IPS DF 6.9 (cell line): ENCODE data around the gene COASY.
A peak's percentile ranks its signal among the peaks of the same experiment; 100 is the strongest.
"Not testable (repeated sequence)": the region's sequence is repeated elsewhere in the genome, so short reads cannot be mapped to it uniquely, and the experiment has no call there.

Experiments used
- DNase-seq: peaks from one replicate; pipeline ENCODE4 v3.0.0-alpha.2; 2013; ENCODE audit warnings: low read depth, low spot score
- H3K27ac ChIP-seq: one replicate; pipeline ENCODE4 v1.5.1; 2013; ENCODE audit warnings: low read length, control low read depth
- H3K27me3 ChIP-seq: 2 replicates; pipeline ENCODE4 v1.6.1; 2013; ENCODE audit warnings: mild to moderate bottlenecking, low read length; ENCODE audit not compliant: control insufficient read depth, insufficient read depth
- H3K36me3 ChIP-seq: 2 replicates; pipeline ENCODE4 v1.6.1; 2013; ENCODE audit warnings: low read length; ENCODE audit not compliant: control insufficient read depth, insufficient read depth
- H3K4me1 ChIP-seq: 2 replicates; pipeline ENCODE4 v1.6.1; 2013; ENCODE audit warnings: low read length; ENCODE audit not compliant: control insufficient read depth, insufficient read depth
- H3K4me3 ChIP-seq: 2 replicates; pipeline ENCODE4 v1.5.1; 2013; ENCODE audit warnings: mild to moderate bottlenecking, low read length
- H3K9me3 ChIP-seq: 2 replicates; pipeline ENCODE4 v1.6.1; 2013; ENCODE audit warnings: low read length, inconsistent platforms; ENCODE audit not compliant: control insufficient read depth, insufficient read depth
- WGBS: extraction: QIAGEN DNeasy Blood & Tissue Kit; methylation state at CpG from one replicate; pipeline ENCODE4 v1.1.7; 2013; ENCODE audit warnings: mixed read lengths, missing lambda C conversion rate; ENCODE audit not compliant: insufficient read length, insufficient coverage; 5-methylcytosine and 5-hydroxymethylcytosine counted together

The COASY gene

DNA sequence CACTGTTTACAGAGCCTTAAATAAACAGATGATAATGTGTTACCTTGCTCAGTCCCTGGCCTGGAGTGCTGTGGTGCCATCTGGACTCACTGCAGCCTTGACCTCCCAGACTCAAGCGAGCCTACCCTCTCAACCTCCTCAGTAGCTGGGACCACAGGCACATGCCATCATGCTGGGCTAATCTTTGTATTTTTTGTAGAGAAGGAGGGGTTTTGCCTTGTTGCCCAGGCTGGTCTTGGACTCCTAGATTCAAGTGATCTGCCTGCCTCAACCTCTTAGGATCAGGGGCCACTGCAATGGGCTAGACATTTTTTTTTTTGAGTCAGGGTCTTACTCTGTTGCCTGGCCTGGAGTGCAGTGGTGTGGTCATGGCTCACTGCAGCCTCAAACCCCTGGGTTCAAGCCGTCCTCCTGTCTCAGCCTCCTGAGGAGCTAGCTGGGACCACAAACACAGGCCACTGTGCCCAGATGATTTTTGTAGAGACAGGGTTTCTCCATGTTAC, 30.9 kb upstream of the COASY start:
- no peak for DNase-seq
- no peaks in the 10 kb centered on the region for H3K27me3 ChIP-seq
- H3K4me3 ChIP-seq: no peak overlapping the region
- H3K36me3 ChIP-seq: no peaks in the 10 kb centered on the region
- H3K9me3 ChIP-seq: no peaks in the 10 kb centered on the region
- H3K27ac ChIP-seq: no peak overlapping the region
- WGBS: no CpG with 5 or more reads among the region's 2 CpGs
- H3K4me1 ChIP-seq: peaks cover 3% of the 10 kb centered on the region

DNA sequence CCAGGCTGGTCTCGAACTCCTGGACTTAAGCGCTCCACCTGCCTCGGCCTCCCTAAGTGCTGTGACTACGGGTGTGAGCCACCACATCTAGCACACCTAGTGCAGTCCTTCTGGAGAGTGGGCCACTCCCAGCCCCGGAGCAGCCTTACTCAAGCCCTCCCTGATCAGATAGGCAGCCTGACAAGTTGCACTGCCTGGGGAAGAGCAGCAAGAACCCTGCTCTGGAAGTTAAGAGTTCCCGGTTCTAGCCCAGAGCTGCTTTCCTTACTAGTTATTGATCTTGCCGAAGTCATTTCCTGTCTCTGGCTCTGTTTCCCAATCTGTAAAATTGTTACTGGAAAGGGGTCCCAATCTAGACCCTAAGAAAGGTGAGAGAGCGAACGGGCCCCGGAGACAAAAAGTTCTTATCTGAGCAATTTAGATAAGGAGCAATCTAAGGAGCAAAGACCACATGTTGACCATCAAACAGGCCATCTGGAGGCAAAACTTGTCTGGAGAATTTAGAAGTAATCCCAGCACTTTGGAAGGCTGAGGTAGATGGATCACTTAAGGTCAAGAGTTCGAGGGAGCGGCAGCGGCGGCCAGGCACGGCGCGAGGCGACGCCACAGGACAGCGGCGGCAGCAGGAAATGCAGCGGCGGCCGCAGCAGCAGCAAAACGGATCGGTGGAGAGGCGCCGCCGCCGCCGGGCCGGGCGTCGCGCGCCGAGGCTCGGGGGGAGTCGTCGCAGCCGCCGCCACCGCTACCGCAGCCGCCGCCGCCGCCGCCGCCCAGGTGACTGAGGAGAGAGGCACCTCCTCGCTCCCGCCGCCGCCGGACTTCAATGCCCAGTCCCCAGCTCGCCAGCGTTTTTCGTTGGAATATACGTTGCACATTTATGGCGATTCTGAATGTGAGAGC, 30.2 kb upstream of the COASY start:
- no peaks in the 10 kb centered on the region for H3K9me3 ChIP-seq
- H3K27me3 ChIP-seq: no peaks in the 10 kb centered on the region
- no CpG with 5 or more reads among the region's 60 CpGs for WGBS
- H3K36me3 ChIP-seq: no peaks in the 10 kb centered on the region
- peaks cover 3% of the 10 kb centered on the region for H3K4me1 ChIP-seq
- peak overlapping the region; percentile 10; the same call in 1 of the 2 replicates for H3K4me3 ChIP-seq
- no peak overlapping the region for H3K27ac ChIP-seq
- DNase-seq: no peak

DNA sequence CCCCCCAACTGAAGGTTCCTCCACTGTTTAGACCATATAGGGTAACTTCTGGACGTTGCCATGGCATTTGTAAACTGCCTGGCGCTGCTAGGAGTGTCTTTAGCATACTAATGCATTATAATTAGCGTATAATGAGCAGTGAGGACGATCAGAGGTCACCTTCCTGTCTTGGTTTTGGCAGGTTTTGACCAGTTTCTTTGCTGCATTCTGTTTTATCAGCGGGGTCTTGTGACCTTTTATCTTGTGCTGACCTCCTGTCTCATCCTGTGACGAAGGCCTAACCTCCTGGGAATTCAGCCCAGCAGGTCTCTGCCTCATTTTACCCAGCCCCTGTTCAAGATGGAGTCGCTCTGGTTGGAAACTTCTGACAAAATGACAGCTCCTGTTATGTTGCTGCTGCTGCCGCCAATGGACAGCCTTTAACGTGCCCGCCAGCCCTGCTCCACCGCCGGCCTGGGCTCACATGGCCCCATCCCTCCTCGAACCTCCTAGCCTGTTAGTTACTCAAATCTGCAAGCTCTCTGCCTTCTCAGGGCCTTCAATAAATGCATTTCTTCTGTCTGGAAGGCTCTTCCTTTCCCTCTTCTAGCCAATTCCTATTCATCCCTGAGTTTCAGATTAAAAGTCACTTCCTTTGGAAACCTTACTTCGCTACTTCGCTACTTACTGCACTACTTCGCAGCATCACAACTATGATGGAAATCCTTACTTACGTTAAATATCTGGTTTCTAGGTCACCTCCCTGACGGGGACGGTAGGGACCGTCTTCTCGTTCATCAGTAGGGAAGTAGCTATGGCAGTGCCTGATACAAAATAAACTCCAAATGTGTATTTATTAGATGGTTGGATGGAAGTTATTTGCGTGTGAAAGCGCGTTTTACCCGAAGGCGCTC, 26.5 kb upstream of the COASY start:
- Histone ChIP-seq H3K4me1 (peaks cover 7% of the 10 kb centered on the region), H3K27ac (no peak overlapping the region), H3K9me3 (no peaks in the 10 kb centered on the region), H3K27me3 (no peaks in the 10 kb centered on the region), H3K36me3 (peaks cover 5% of the 10 kb centered on the region; the same call in 1 of the 2 replicates), H3K4me3 (peak overlapping the region; percentile 70; the same call in 1 of the 2 replicates)
- no CpG with 5 or more reads among the region's 26 CpGs for WGBS
- DNase-seq: no peak

DNA sequence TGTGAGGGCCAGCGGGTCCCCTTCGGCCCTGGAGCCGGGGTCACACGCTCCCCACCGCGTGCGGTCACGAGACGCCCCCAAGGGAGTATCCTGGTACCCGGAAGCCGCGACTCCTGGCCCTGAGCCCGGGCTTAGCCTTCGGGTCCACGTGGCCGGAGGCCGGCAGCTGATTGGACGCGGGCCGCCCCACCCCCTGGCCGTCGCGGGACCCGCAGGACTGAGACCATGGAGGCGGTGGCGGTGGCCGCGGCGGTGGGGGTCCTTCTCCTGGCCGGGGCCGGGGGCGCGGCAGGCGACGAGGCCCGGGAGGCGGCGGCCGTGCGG, 25.9 kb upstream of the COASY start, which contains the start of gene NAGLU:
TSS of gene NAGLU (plus strand) at position 194 of the 324 bp plus-strand sequence. CDS start at position 226, 32 bp downstream.
- H3K4me3 ChIP-seq: peak within 1 kb of the TSS; percentile 70
- no peaks in the 10 kb centered on the region for H3K27me3 ChIP-seq
- H3K36me3 ChIP-seq: peaks cover 5% of the 10 kb centered on the region; the same call in 1 of the 2 replicates
- DNase-seq: no peak
- no peaks in the 10 kb centered on the region for H3K9me3 ChIP-seq
- peaks cover 7% of the 10 kb centered on the region for H3K4me1 ChIP-seq
- no peak within 1 kb of the TSS for H3K27ac ChIP-seq
- no CpG with 5 or more reads among the region's 40 CpGs for WGBS

DNA sequence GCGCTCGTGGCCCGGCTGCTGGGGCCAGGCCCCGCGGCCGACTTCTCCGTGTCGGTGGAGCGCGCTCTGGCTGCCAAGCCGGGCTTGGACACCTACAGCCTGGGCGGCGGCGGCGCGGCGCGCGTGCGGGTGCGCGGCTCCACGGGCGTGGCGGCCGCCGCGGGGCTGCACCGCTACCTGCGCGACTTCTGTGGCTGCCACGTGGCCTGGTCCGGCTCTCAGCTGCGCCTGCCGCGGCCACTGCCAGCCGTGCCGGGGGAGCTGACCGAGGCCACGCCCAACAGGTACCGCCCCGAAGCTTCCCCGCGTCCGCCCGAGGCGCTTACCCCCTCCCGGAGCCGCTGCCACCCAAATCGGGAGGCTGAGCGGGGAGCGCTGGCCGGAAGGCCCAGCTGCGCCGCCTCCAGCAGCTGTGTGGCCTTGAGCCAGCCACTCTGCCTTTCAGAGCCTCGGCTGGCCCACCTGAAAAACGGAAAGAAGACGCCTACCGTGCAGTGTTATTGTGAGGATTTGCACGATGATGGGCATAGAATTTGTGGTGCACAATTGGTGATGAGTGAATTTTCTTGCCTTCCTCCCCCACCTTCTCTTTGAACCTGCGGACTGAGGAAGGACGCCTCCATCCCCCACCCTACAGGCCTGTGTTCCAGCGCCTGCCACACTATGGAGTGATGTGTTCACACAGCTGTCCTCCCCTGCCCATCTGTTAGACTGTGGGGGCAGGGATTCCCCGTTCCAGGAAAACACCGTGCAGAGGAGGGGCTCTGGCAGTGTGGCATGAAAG, 25.4 kb upstream of the COASY start:
- H3K36me3 ChIP-seq: peaks cover 5% of the 10 kb centered on the region; the same call in 1 of the 2 replicates
- WGBS: no CpG with 5 or more reads among the region's 65 CpGs
- no peaks in the 10 kb centered on the region for H3K9me3 ChIP-seq
- H3K4me1 ChIP-seq: peaks cover 7% of the 10 kb centered on the region
- DNase-seq: no peak
- H3K4me3 ChIP-seq: peak overlapping the region; percentile 70
- H3K27ac ChIP-seq: no peak overlapping the region
- no peaks in the 10 kb centered on the region for H3K27me3 ChIP-seq

DNA sequence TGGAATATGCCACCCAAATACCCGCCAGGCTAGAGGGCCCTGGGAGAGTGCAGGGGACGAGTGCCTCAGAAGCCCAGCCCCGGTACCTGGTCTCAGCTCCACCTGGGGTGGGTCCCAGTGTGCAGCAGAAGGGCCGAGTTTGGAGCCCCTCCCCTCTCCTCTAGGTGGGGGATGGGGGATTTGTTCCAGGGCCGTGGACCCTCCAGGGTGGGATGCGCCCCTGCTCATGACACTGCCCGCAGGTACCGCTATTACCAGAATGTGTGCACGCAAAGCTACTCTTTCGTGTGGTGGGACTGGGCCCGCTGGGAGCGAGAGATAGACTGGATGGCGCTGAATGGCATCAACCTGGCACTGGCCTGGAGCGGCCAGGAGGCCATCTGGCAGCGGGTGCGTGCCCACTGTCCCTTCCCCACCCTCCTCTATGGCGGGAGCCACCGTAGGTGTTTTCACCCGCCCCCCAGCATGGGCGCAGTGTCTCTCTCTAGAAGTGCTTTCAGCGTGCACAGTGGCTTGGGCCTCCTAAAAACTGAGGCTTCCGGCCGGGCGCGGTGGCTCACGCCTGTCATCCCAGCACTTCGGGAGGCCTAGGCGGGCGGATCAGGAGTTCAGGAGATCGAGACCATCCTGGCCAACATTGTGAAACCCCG, 24.7 kb upstream of the COASY start:
- DNase-seq: no peak
- Histone ChIP-seq H3K4me1 (peaks cover 7% of the 10 kb centered on the region), H3K36me3 (peaks cover 5% of the 10 kb centered on the region; the same call in 1 of the 2 replicates), H3K4me3 (peak overlapping the region; percentile 70; the same call in 1 of the 2 replicates), H3K9me3 (no peaks in the 10 kb centered on the region), H3K27ac (no peak overlapping the region), H3K27me3 (no peaks in the 10 kb centered on the region)
- WGBS: no CpG with 5 or more reads among the region's 31 CpGs

DNA sequence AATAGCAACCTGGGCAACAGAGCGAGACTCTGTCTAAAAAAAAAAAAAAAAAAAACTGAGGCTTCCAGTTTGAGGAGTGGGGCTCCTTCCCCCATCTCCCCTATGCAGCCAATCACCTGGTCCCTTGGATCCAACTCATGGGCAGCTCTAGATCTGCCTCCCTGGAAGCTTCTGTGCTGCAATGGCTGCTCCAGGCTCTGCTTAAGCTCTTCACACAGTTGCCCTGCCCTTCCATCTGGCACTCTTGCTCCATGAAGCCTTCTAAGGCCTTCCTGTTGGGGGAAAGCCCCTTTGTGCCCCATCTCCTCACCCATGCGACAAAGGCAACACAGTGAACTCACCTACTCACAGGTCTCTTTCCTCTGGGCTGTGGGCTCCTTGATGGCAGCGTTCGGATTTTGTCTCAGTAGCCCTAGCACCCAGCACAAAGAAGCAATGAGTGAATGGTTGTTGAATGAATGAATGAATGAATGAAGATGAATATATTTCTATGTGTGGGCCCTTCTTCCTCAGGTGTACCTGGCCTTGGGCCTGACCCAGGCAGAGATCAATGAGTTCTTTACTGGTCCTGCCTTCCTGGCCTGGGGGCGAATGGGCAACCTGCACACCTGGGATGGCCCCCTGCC, 24.0 kb upstream of the COASY start:
- Histone ChIP-seq H3K9me3 (no peaks in the 10 kb centered on the region), H3K4me1 (peaks cover 7% of the 10 kb centered on the region), H3K27ac (no peak overlapping the region), H3K27me3 (no peaks in the 10 kb centered on the region), H3K36me3 (peaks cover 5% of the 10 kb centered on the region), H3K4me3 (no peak overlapping the region)
- WGBS: no CpG with 5 or more reads among the region's 5 CpGs
- DNase-seq: no peak

DNA sequence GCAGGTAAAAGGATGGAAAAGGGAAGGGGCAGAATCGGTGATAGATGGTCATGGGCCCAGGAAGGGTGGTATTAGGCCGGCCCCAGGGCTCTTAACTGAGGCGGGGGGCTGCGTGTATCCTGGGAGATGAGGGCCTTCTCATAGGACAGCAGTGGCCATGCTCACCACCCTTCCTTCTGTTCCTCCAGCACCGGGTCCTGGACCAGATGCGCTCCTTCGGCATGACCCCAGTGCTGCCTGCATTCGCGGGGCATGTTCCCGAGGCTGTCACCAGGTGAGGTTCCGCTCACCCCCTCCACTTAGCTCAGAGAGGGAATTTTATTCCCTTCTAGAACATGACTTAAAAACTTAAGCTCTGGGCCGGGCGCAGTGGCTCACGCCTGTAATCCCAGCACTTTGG, 23.5 kb upstream of the COASY start:
- H3K9me3 ChIP-seq: no peaks in the 10 kb centered on the region
- H3K27ac ChIP-seq: no peak overlapping the region
- peaks cover 10% of the 10 kb centered on the region for H3K36me3 ChIP-seq
- no peak overlapping the region for H3K4me3 ChIP-seq
- H3K4me1 ChIP-seq: peaks cover 7% of the 10 kb centered on the region
- no peaks in the 10 kb centered on the region for H3K27me3 ChIP-seq
- DNase-seq: no peak
- no CpG with 5 or more reads among the region's 14 CpGs for WGBS

DNA sequence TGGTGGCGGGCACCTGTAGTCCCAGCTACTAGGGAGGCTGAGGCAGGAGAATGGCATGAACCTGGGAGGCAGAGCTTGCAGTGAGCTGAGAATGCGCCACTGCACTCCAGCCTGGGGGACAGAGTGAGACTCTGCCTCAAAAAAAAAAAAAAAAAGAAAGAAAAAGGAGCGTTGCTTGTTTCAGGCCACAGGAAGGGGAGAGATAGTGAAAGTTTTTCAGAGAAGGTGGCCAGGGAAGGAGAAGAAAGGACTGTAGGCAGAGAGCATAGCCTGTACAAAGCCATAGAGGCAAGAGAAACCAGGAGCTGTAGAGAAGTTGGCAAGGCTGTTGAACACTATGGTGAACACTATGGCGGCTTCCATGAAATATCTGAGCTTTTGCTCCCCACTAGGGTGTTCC, 21.4 kb upstream of the COASY start:
- H3K36me3 ChIP-seq: peaks cover 14% of the 10 kb centered on the region
- not testable (repeated sequence) for DNase-seq, H3K27me3 ChIP-seq, H3K4me1 ChIP-seq, H3K9me3 ChIP-seq, H3K4me3 ChIP-seq, H3K27ac ChIP-seq
- no CpG with 5 or more reads among the region's 4 CpGs for WGBS
